ENCODE measurements around the gene FOS. TPM values are rescaled to one million over a fixed set of nuclear protein-coding genes. Genes with fewer than 3 reads are reported as not detected.

The FOS gene
- total and polyA plus RNA-seq, 2 of the 13 experiments (the other 11 are each of a cell fraction or from before 2014, with no cell fraction given) = 15.9 to 24.2 TPM

GRCh38 chr14:75278422-75279152 lies at the start of gene FOS (continued):
- TF ChIP-seq PRDM4 (CRISPR knock-in tag; IDR thresholded peaks at IDR 0.05; ENCODE audit: borderline replicate concordance) (peak; percentile 58; the same call in 1 of the 2 replicates), NPAS2 (CRISPR knock-in tag; IDR thresholded peaks at IDR 0.05; ENCODE audit: borderline replicate concordance) (no peak), ZNF614 (CRISPR knock-in tag; IDR thresholded peaks at IDR 0.05; ENCODE audit: borderline replicate concordance) (no peak), LCORL (IDR thresholded peaks at IDR 0.05) (no peak), LCORL (CRISPR knock-in tag; IDR thresholded peaks at IDR 0.05) (peak; percentile 16; the same call in 1 of the 2 replicates), ZNF891 (CRISPR knock-in tag; IDR thresholded peaks at IDR 0.05) (peak; percentile 83), ZFP82 (CRISPR knock-in tag; IDR thresholded peaks at IDR 0.05; ENCODE audit: borderline replicate concordance) (peak; percentile 87; the same call in 1 of the 2 replicates), MED1 (CRISPR knock-in tag; IDR thresholded peaks at IDR 0.05) (peak; percentile 76), ZGPAT (CRISPR knock-in tag; IDR thresholded peaks at IDR 0.05) (peak; percentile 69; the same call in 1 of the 2 replicates), POLR2AphosphoS2 (IDR thresholded peaks at IDR 0.05; ENCODE audit: low read depth, low read length) (peak; percentile 99), AKAP8 (CRISPR knock-in tag; IDR thresholded peaks at IDR 0.05) (no peak), CREB1 (IDR thresholded peaks at IDR 0.05) (peak; percentile 96), CREB1 (CRISPR knock-in tag; IDR thresholded peaks at IDR 0.05) (peak; percentile 93), ZSCAN21 (CRISPR knock-in tag; IDR thresholded peaks at IDR 0.05; ENCODE audit: borderline replicate concordance) (peak; percentile 74; the same call in 1 of the 2 replicates), UBTF (CRISPR knock-in tag; IDR thresholded peaks at IDR 0.05) (peak; percentile 93), RAD21 (CRISPR knock-in tag; IDR thresholded peaks at IDR 0.05) (peak; percentile 39; the same call in 1 of the 2 replicates), SP4 (CRISPR knock-in tag; IDR thresholded peaks at IDR 0.05) (peak; percentile 44; the same call in 1 of the 2 replicates), KDM5B (CRISPR knock-in tag; IDR thresholded peaks at IDR 0.05; ENCODE audit: borderline replicate concordance) (peak; percentile 75; the same call in 1 of the 2 replicates), RARA (CRISPR knock-in tag; IDR thresholded peaks at IDR 0.05) (no peak; the same call in 1 of the 2 replicates), HIVEP1 (CRISPR knock-in tag; IDR thresholded peaks at IDR 0.05) (peak; percentile 100), SMAD3 (CRISPR knock-in tag; IDR thresholded peaks at IDR 0.05) (peak; percentile 70; the same call in 1 of the 2 replicates), PLSCR1 (CRISPR knock-in tag; IDR thresholded peaks at IDR 0.05; ENCODE audit: borderline replicate concordance) (peak; percentile 87; the same call in 1 of the 2 replicates)
